Measurements from ENCODE around the gene CACNG5.

CACNG5 gene

GRCh38 chr17:66810951-66811682, 23.8 kb upstream of the CACNG5 start:
- no peak for DNase-seq (ENCODE audit: low read depth)
- no peak for TF ChIP-seq CTCF (conservative IDR thresholded peaks at IDR 0.05; ENCODE audit: low read depth, low read length)
- H3K4me3 ChIP-seq (ENCODE audit: low read length): no peak overlapping the region

- DNase-seq (ENCODE audit: low read depth): no peak
- no peak overlapping the region for H3K4me3 ChIP-seq (ENCODE audit: low read length)
- no peak for TF ChIP-seq CTCF (conservative IDR thresholded peaks at IDR 0.05; ENCODE audit: low read depth, low read length)
Measured at GRCh38 chr17:66811683-66812054, 23.2 kb upstream of the CACNG5 start.

GRCh38 chr17:66812571-66812970, 22.3 kb upstream of the CACNG5 start:
- DNase-seq (ENCODE audit: low read depth): no peak
- TF ChIP-seq CTCF (conservative IDR thresholded peaks at IDR 0.05; ENCODE audit: low read depth, low read length): no peak
- no peak overlapping the region for H3K4me3 ChIP-seq (ENCODE audit: low read length)

GRCh38 chr17:66813296-66813695, 21.6 kb upstream of the CACNG5 start:
- no peak overlapping the region for H3K4me3 ChIP-seq (ENCODE audit: low read length)
- no peak for DNase-seq (ENCODE audit: low read depth)
- no peak for TF ChIP-seq CTCF (conservative IDR thresholded peaks at IDR 0.05; ENCODE audit: low read depth, low read length)

- H3K4me3 ChIP-seq (ENCODE audit: low read length): no peak overlapping the region
- DNase-seq (ENCODE audit: low read depth): no peak
- TF ChIP-seq CTCF (conservative IDR thresholded peaks at IDR 0.05; ENCODE audit: low read depth, low read length): no peak
Measured at GRCh38 chr17:66814026-66814425, 20.9 kb upstream of the CACNG5 start.

- no peak overlapping the region for H3K4me3 ChIP-seq (ENCODE audit: low read length)
- no peak for TF ChIP-seq CTCF (conservative IDR thresholded peaks at IDR 0.05; ENCODE audit: low read depth, low read length)
- no peak for DNase-seq (ENCODE audit: low read depth)
Measured at GRCh38 chr17:66814570-66814969, 20.3 kb upstream of the CACNG5 start.

- no peak for TF ChIP-seq CTCF (conservative IDR thresholded peaks at IDR 0.05; ENCODE audit: low read depth, low read length)
Measured at GRCh38 chr17:66817750-66818149, 17.2 kb upstream of the CACNG5 start.

More at GRCh38 chr17:66817750-66818149, 17.2 kb upstream of the CACNG5 start:
- no peak for DNase-seq (ENCODE audit: low read depth)
- no peak overlapping the region for H3K4me3 ChIP-seq (ENCODE audit: low read length)
